H1 (cell line): ENCODE measurements around the gene TGOLN2. TPM values are rescaled to one million over a fixed set of nuclear protein-coding genes. Genes with fewer than 3 reads are reported as not detected.

Experiments
- CTCF ChIA-PET: fragments of 300-600 bp; sonication (Branson Sonifier 250); formaldehyde crosslinking; loops from one replicate; lab custom pipeline; 2021; ENCODE audit not compliant: partially characterized antibody; lab: Charles Lee
- POLR2A ChIA-PET: fragments of 300-600 bp; sonication (Branson Sonifier 250); formaldehyde crosslinking; loops from one replicate; lab custom pipeline; 2021; ENCODE audit warnings: inconsistent platforms; ENCODE audit not compliant: partially characterized antibody; lab: Charles Lee
- DNase-seq, 2 experiments: peaks; one replicate each; pipeline versions ENCODE4 v3.0.0 to v3.0.0-alpha.2; 2010 to 2022; ENCODE audit warnings: low spot score in 2 of 2, low read depth in 1 of 2, mixed read lengths in 1 of 2
- FAIRE-seq: peaks from 2 replicates; lab custom pipeline; 2011; peaks lifted over from hg19 to GRCh38; lab: Jason Lieb, UNC
- H2AFZ ChIP-seq: 2 replicates; pipeline ENCODE4 v1.8.1; 2012; ENCODE audit warnings: low read length, inconsistent platforms
- H2AK5ac ChIP-seq: 2 replicates; pipeline ENCODE4 v1.6.1; 2013; ENCODE audit warnings: low read depth, low read length
- H2BK120ac ChIP-seq: replicated peaks from 2 replicates; pipeline ENCODE3; 2013; ENCODE audit warnings: low read depth, low read length, inconsistent platforms
- H2BK12ac ChIP-seq: 2 replicates; pipeline ENCODE4 v1.6.1; 2013; ENCODE audit warnings: low read depth, low read length
- H2BK15ac ChIP-seq: 2 replicates; pipeline ENCODE4 v1.6.1; 2013; ENCODE audit warnings: low read length
- H2BK20ac ChIP-seq: 2 replicates; pipeline ENCODE4 v1.6.1; 2013; ENCODE audit warnings: low read length
- H2BK5ac ChIP-seq: 2 replicates; pipeline ENCODE4 v1.6.1; 2013; ENCODE audit warnings: low read depth, low read length
- H3K14ac ChIP-seq: 2 replicates; pipeline ENCODE4 v1.6.1; 2013; ENCODE audit warnings: inconsistent platforms; ENCODE audit not compliant: insufficient read length
- H3K18ac ChIP-seq: 2 replicates; pipeline ENCODE4 v1.6.1; 2013; ENCODE audit warnings: low read length; ENCODE audit errors: extremely low read depth
- H3K23ac ChIP-seq: 2 replicates; pipeline ENCODE4 v1.6.1; 2013; ENCODE audit warnings: inconsistent platforms; ENCODE audit not compliant: insufficient read length
- H3K23me2 ChIP-seq: 2 replicates; pipeline ENCODE4 v1.6.1; 2013; ENCODE audit warnings: low read depth, low read length
- H3K27ac ChIP-seq: 2 replicates; pipeline ENCODE4 v1.6.1; 2011; ENCODE audit warnings: low read depth, low read length, inconsistent platforms
- H3K27me3 ChIP-seq, 4 experiments: replicated peaks in 1 of 4; 1 replicate in 1 of 4; 2 replicates in 3 of 4; pipeline versions ENCODE4 v1.6.1 to v1.8.1; 2011 to 2013; ENCODE audit warnings: low read length in 3 of 4, mild to moderate bottlenecking in 3 of 4, inconsistent platforms in 2 of 4, mixed read lengths in 2 of 4, moderate library complexity in 1 of 4; ENCODE audit not compliant: control insufficient read depth in 3 of 4, insufficient read depth in 3 of 4; ENCODE audit errors: extremely low read depth in 1 of 4
- H3K36me3 ChIP-seq, 4 experiments: 2 replicates each; pipeline versions ENCODE4 v1.6.1 to v1.8.1; 2011 to 2013; ENCODE audit warnings: mild to moderate bottlenecking in 4 of 4, low read length in 3 of 4, moderate library complexity in 2 of 4, control low read depth in 1 of 4, inconsistent platforms in 1 of 4; ENCODE audit not compliant: insufficient read depth in 4 of 4, control insufficient read depth in 2 of 4
- H3K4ac ChIP-seq: replicated peaks from 2 replicates; pipeline ENCODE3; 2013; ENCODE audit warnings: low read length, low read depth, mixed read lengths, inconsistent platforms; ENCODE audit not compliant: insufficient read length
- H3K4me1 ChIP-seq, 4 experiments: replicated peaks in 1 of 4; 1 replicate in 1 of 4; 2 replicates in 3 of 4; pipeline versions ENCODE4 v1.6.1 to v1.8.1; 2011 to 2013; ENCODE audit warnings: low read length in 3 of 4, inconsistent platforms in 2 of 4, mixed read lengths in 1 of 4; ENCODE audit not compliant: insufficient read depth in 4 of 4, control insufficient read depth in 3 of 4
- H3K4me2 ChIP-seq, 2 experiments: 2 replicates each; pipeline versions ENCODE4 v1.6.1 to v1.8.1; 2011 to 2013; ENCODE audit warnings: low read depth in 2 of 2, low read length in 2 of 2, control low read depth in 1 of 2, inconsistent platforms in 1 of 2, mild to moderate bottlenecking in 1 of 2; ENCODE audit not compliant: insufficient read depth in 1 of 2
- H3K4me3 ChIP-seq, 4 experiments: fragments of 200-600, 300-600 bp in 1 of 4; sonication (generic), shearing (Covaris generic), sonication (Bioruptor Twin) in 1 of 4; 2 replicates each; pipeline versions ENCODE4 v1.5.1 to v1.8.1; 2011 to 2016; ENCODE audit warnings: low read length in 4 of 4, low read depth in 3 of 4, control low read depth in 2 of 4, inconsistent platforms in 2 of 4, mild to moderate bottlenecking in 2 of 4, mixed read lengths in 1 of 4, moderate library complexity in 1 of 4; ENCODE audit not compliant: insufficient read depth in 2 of 4; ENCODE audit errors: extremely low read depth in 1 of 4
- H3K56ac ChIP-seq: replicated peaks from 2 replicates; pipeline ENCODE3; 2013; ENCODE audit warnings: low read depth, mild to moderate bottlenecking, mixed read lengths, low read length, inconsistent platforms; ENCODE audit not compliant: insufficient read length
- H3K79me1 ChIP-seq: 2 replicates; pipeline ENCODE4 v1.6.1; 2013; ENCODE audit warnings: low read depth, low read length, control low read depth
- H3K79me2 ChIP-seq, 2 experiments: 2 replicates each; pipeline versions ENCODE4 v1.6.1 to v1.8.1; 2012 to 2013; ENCODE audit warnings: low read length in 2 of 2, mild to moderate bottlenecking in 2 of 2, inconsistent platforms in 1 of 2; ENCODE audit not compliant: insufficient read depth in 2 of 2, control insufficient read depth in 1 of 2
- H3K9ac ChIP-seq, 4 experiments: replicated peaks in 1 of 4; 1 replicate in 1 of 4; 2 replicates in 3 of 4; pipeline versions ENCODE4 v1.6.1 to v1.8.1; 2011 to 2013; ENCODE audit warnings: low read depth in 3 of 4, low read length in 3 of 4, control low read depth in 2 of 4, mild to moderate bottlenecking in 2 of 4, moderate library complexity in 2 of 4, inconsistent platforms in 1 of 4; ENCODE audit errors: extremely low read depth in 1 of 4
- H3K9me3 ChIP-seq, 2 experiments: 2 replicates each; pipeline versions ENCODE4 v1.6.1 to v1.8.1; 2012 to 2013; ENCODE audit warnings: mild to moderate bottlenecking in 2 of 2, moderate library complexity in 2 of 2, control low read depth in 1 of 2, inconsistent platforms in 1 of 2, low read depth in 1 of 2, low read length in 1 of 2, mixed read lengths in 1 of 2; ENCODE audit not compliant: insufficient read depth in 2 of 2
- H4K20me1 ChIP-seq, 2 experiments: replicated peaks in 1 of 2; 2 replicates each; pipeline versions ENCODE3 to v1.8.1; 2011 to 2013; ENCODE audit warnings: inconsistent platforms in 2 of 2, low read length in 2 of 2, mild to moderate bottlenecking in 1 of 2; ENCODE audit not compliant: insufficient read depth in 2 of 2, control insufficient read depth in 1 of 2
- H4K5ac ChIP-seq: 2 replicates; pipeline ENCODE4 v1.6.1; 2013; ENCODE audit warnings: low read length, low read depth, mixed read lengths, inconsistent platforms; ENCODE audit not compliant: insufficient read length
- H4K8ac ChIP-seq: 2 replicates; pipeline ENCODE4 v1.8.0; 2013; ENCODE audit warnings: mild to moderate bottlenecking, moderate library complexity, low read length, inconsistent platforms; ENCODE audit not compliant: insufficient read depth; ENCODE audit errors: extremely low read depth
- H4K91ac ChIP-seq: replicated peaks from 2 replicates; pipeline ENCODE3; 2013; ENCODE audit warnings: low read length, mixed read lengths, inconsistent platforms; ENCODE audit not compliant: insufficient read length
- BCL11A ChIP-seq, 2 experiments: IDR thresholded peaks; one replicate each; pipeline ENCODE4 v1.6.1; 2011; ENCODE audit warnings: low read depth in 2 of 2, low read length in 2 of 2, mild to moderate bottlenecking in 2 of 2
- CTBP2 ChIP-seq: IDR thresholded peaks from 2 replicates; pipeline ENCODE4 v1.7.0; 2011; ENCODE audit warnings: borderline replicate concordance, mild to moderate bottlenecking, moderate library complexity, mixed read lengths, low read length; ENCODE audit not compliant: insufficient read depth, insufficient read length
- HDAC2 ChIP-seq, 2 experiments: fragments of 300-600 bp in 1 of 2; sonication (generic) in 1 of 2; IDR thresholded peaks; 2 replicates each; pipeline ENCODE4 v1.6.1; 2011 to 2012; ENCODE audit warnings: low read depth in 2 of 2, low read length in 2 of 2, mild to moderate bottlenecking in 2 of 2, moderate library complexity in 2 of 2, borderline replicate concordance in 1 of 2, inconsistent platforms in 1 of 2
- RAD21 ChIP-seq, 2 experiments: IDR thresholded peaks in 1 of 2; conservative IDR thresholded peaks in 1 of 2; 2 replicates each; pipeline ENCODE4 v1.6.1; 2011; ENCODE audit warnings: low read depth in 2 of 2, low read length in 2 of 2, improper control_type of control experiment in 1 of 2, inconsistent platforms in 1 of 2, mild to moderate bottlenecking in 1 of 2, moderate library complexity in 1 of 2
- SIRT6 ChIP-seq: IDR thresholded peaks from one replicate; pipeline ENCODE4 v1.7.1; 2012; ENCODE audit warnings: low read length, inconsistent platforms
- SP2 ChIP-seq: IDR thresholded peaks from 2 replicates; pipeline ENCODE4 v1.6.1; 2012; ENCODE audit warnings: mild to moderate bottlenecking, low read length, inconsistent platforms
- TCF12 ChIP-seq: IDR thresholded peaks from 2 replicates; pipeline ENCODE4 v1.6.1; 2011; ENCODE audit warnings: low read depth, mild to moderate bottlenecking, low read length
- WGBS, 2 experiments: shearing (Covaris generic) in 1 of 2; methylation state at CpG; one replicate each; pipeline versions ENCODE4 v1.1.6 to v1.1.7; 2013 to 2015; ENCODE audit warnings: low lambda C conversion rate in 2 of 2, mixed read lengths in 2 of 2, inconsistent platforms in 1 of 2, low coverage in 1 of 2, missing lambda C conversion rate in 1 of 2; ENCODE audit not compliant: insufficient replicate concordance in 2 of 2, insufficient coverage in 1 of 2, insufficient read length in 1 of 2; ENCODE audit errors: extremely low coverage in 1 of 2, missing lambda C conversion rate in 1 of 2; 5-methylcytosine and 5-hydroxymethylcytosine counted together
- polyA plus RNA-seq, 7 experiments: library from polyadenylated mRNA; depleted of rRNA in 3 of 7; stranded (reverse) in 5 of 7; unstranded in 2 of 7; fragments of >200 nt in 5 of 7; fragments of 200-250 nt in 2 of 7; gene quantifications; 1 replicate in 5 of 7; 2 replicates in 1 of 7; 4 replicates in 1 of 7; pipeline versions ENCODE4 v1.2.1 to v1.2.3, GENCODE V29; 2011 to 2013; ENCODE audit warnings: missing spikeins in 2 of 7, mixed read lengths in 2 of 7
- total RNA-seq: library from RNA; stranded (reverse); fragmentation: NEBNext Ultra II Directional; extraction: Animal tissue kit (Norgen Biotek cat#: 25700); gene quantifications from 2 replicates; pipeline ENCODE4 v1.2.1, GENCODE V29; 2021
- TF ChIP-seq, protein P1 (sequence below): IDR thresholded peaks from 2 replicates; pipeline ENCODE4 v1.6.1; 2011; ENCODE audit warnings: low read length, improper control_type of control experiment
- TF ChIP-seq, protein P2 (sequence below): IDR thresholded peaks from 2 replicates; pipeline ENCODE4 v1.6.1; 2012; ENCODE audit warnings: low read length, inconsistent platforms

TGOLN2 gene
- total and polyA plus RNA-seq, 2 of the 8 experiments (the other 6 are each of a cell fraction or from before 2014, with no cell fraction given) = 33.9 to 38.9 TPM

DNA sequence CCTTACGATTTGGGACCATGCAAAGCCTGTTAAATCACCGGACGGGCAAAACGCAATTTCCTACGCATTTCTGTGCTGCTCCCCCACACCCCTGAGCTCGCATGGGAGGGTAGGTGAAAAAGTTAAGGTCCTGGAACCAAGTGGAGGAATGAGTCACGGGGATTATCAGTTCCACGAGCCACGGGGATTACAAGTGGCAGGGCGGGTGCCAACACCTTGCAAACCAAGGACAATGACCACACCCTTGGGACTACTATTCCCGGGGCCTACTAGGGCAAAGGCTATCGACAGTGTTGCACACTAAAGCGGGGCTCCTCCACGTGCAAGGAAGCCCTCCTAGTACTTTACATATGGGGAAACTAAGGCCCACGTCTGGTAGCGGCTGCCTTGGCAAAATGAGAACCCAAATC, 26.1 kb upstream of the TGOLN2 start:
- no peak overlapping the region for H2BK120ac ChIP-seq
- H4K5ac ChIP-seq = no peak overlapping the region
- ChIA-PET CTCF (interaction anchor here (1.0 to 2.2 kb wide), 4 partner anchors 9 to 197 kb away, joined by 3 to 7 read pairs (median 4); no protein-coding TSS in a partner anchor), POLR2A (interaction anchor here (1.0 to 4.5 kb wide), 17 partner anchors 8 to 199 kb away, joined by 3 to 23 read pairs (median 5); partner anchors contain the start of genes MAT2A and TGOLN2)
- DNase-seq (no peak), FAIRE-seq (no peak)
- H2AFZ ChIP-seq = peak overlapping the region; percentile 14; the same call in 1 of the 2 replicates
- no peaks in the 10 kb centered on the region for H3K9me3 ChIP-seq
- H3K27ac ChIP-seq = no peak overlapping the region
- no peaks in the 10 kb centered on the region for H4K20me1 ChIP-seq
- no peaks in the 10 kb centered on the region for H3K79me2 ChIP-seq
- H3K4me3 ChIP-seq = peak overlapping the region; percentile 75 to 96 (median 90)
- WGBS, 2 experiments = 70% methylated on average over 16 of the region's 16 CpGs; no CpG with 5 or more reads in 1 of the 2 experiments
- H3K9ac ChIP-seq = no peak overlapping the region; a peak in 3 of 7 replicates
- H3K23ac ChIP-seq = no peak overlapping the region
- H2BK15ac ChIP-seq = peak overlapping the region; percentile 6; the same call in 1 of the 2 replicates
- H3K27me3 ChIP-seq = no peaks in the 10 kb centered on the region
- no peak overlapping the region for H3K4ac ChIP-seq
- H3K23me2 ChIP-seq = peaks cover 8% of the 10 kb centered on the region
- no peak overlapping the region for H2BK20ac ChIP-seq
- H3K4me1 ChIP-seq = peaks cover 0 to 3% (median 1%) of the 10 kb centered on the region in 4 experiments; a peak in 2 of 7 replicates
- H2BK12ac ChIP-seq = no peak overlapping the region
- peaks cover 0 to 15% (median 0%) of the 10 kb centered on the region in 4 experiments; a peak in 2 of 8 replicates for H3K36me3 ChIP-seq
- no peak overlapping the region for H2AK5ac ChIP-seq
- no peak overlapping the region for H4K8ac ChIP-seq
- H3K56ac ChIP-seq = no peak overlapping the region
- H3K79me1 ChIP-seq = no peaks in the 10 kb centered on the region
- no peak overlapping the region for H2BK5ac ChIP-seq
- no peak overlapping the region for H3K14ac ChIP-seq
- peak overlapping the region; percentile 85 to 96 for H3K4me2 ChIP-seq
- H3K18ac ChIP-seq = no peak overlapping the region
- peak overlapping the region; percentile 57 for H4K91ac ChIP-seq
- TF ChIP-seq SIRT6 = no peak
- TF ChIP-seq TCF12 = no peak
- TF ChIP-seq SP2 = no peak
- no peak for TF ChIP-seq CTBP2
- TF ChIP-seq, protein P1, sequence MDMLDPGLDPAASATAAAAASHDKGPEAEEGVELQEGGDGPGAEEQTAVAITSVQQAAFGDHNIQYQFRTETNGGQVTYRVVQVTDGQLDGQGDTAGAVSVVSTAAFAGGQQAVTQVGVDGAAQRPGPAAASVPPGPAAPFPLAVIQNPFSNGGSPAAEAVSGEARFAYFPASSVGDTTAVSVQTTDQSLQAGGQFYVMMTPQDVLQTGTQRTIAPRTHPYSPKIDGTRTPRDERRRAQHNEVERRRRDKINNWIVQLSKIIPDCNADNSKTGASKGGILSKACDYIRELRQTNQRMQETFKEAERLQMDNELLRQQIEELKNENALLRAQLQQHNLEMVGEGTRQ = no peak
- TF ChIP-seq BCL11A (IDR thresholded peaks at IDR 0.05; ENCODE audit: low read depth in 2 of 2, low read length in 2 of 2) = no peak
- no peak for TF ChIP-seq RAD21 (IDR thresholded peaks at IDR 0.05 in 1 of 2, conservative IDR thresholded peaks at IDR 0.05 in 1 of 2; ENCODE audit: low read depth in 2 of 2, low read length in 2 of 2)
- no peak for TF ChIP-seq HDAC2 (IDR thresholded peaks at IDR 0.05; ENCODE audit: borderline replicate concordance in 1 of 2, low read depth in 2 of 2, low read length in 2 of 2)
- TF ChIP-seq, protein P2, sequence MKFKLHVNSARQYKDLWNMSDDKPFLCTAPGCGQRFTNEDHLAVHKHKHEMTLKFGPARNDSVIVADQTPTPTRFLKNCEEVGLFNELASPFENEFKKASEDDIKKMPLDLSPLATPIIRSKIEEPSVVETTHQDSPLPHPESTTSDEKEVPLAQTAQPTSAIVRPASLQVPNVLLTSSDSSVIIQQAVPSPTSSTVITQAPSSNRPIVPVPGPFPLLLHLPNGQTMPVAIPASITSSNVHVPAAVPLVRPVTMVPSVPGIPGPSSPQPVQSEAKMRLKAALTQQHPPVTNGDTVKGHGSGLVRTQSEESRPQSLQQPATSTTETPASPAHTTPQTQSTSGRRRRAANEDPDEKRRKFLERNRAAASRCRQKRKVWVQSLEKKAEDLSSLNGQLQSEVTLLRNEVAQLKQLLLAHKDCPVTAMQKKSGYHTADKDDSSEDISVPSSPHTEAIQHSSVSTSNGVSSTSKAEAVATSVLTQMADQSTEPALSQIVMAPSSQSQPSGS = no peak
